ENCODE measurements around the gene GARRE1.
"Not testable (repeated sequence)": the region's sequence is repeated elsewhere in the genome, so short reads cannot be mapped to it uniquely, and the experiment has no call there.

GARRE1 gene

GRCh38 chr19:34254046-34254697 is at the start of gene GARRE1:
Gene GARRE1 (plus strand): TSS chr19:34254554. CDS start chr19:34300474, 45,920 bp downstream.
- Histone ChIP-seq H3K9ac (ENCODE audit: low read depth, low read length) (peak within 1 kb of the TSS; percentile 80), H3K4me1 (ENCODE audit: insufficient read depth, low read length) (peaks cover 21% of the 10 kb centered on the region), H3K27ac (ENCODE audit: low read length) (peak within 1 kb of the TSS; percentile 78), H4K20me1 (ENCODE audit: insufficient read depth, low read length) (no peaks in the 10 kb centered on the region), H3K36me3 (ENCODE audit: insufficient read depth, low read length) (no peaks in the 10 kb centered on the region), H3K4me3 (ENCODE audit: low read depth in 1 of 2, low read length in 2 of 2) (peak within 1 kb of the TSS; percentile 66 to 86), H2AFZ (ENCODE audit: low read depth, low read length) (peak within 1 kb of the TSS; percentile 99), H3K79me2 (ENCODE audit: insufficient read depth, low read length) (peaks cover 16% of the 10 kb centered on the region), H3K9me3 (ENCODE audit: insufficient read depth, low read length, severe bottlenecking) (no peaks in the 10 kb centered on the region), H3K4me2 (ENCODE audit: insufficient read depth, low read length) (peak within 1 kb of the TSS; percentile 97), H3K27me3 (ENCODE audit: insufficient read depth, low read length, poor library complexity) (no peaks in the 10 kb centered on the region)
- DNase-seq: peak; percentile 83
- ATAC-seq (ENCODE audit: insufficient read depth, low read depth): peak; percentile 97
- no peak for TF ChIP-seq EZH2 (IDR thresholded peaks at IDR 0.05; ENCODE audit: borderline replicate concordance, low read depth, low read length, severe bottlenecking)

- not testable (repeated sequence) for H3K27me3 ChIP-seq (ENCODE audit: insufficient read depth, low read length, poor library complexity); H3K4me2 ChIP-seq (ENCODE audit: insufficient read depth, low read length); H3K27ac ChIP-seq (ENCODE audit: low read length); H2AFZ ChIP-seq (ENCODE audit: low read depth, low read length); H3K9me3 ChIP-seq (ENCODE audit: insufficient read depth, low read length, severe bottlenecking); H3K4me1 ChIP-seq (ENCODE audit: insufficient read depth, low read length); ATAC-seq (ENCODE audit: insufficient read depth, low read depth); DNase-seq; H3K4me3 ChIP-seq (ENCODE audit: low read depth in 1 of 2, low read length in 2 of 2); H3K9ac ChIP-seq (ENCODE audit: low read depth, low read length); H3K79me2 ChIP-seq (ENCODE audit: insufficient read depth, low read length)
- H3K36me3 ChIP-seq (ENCODE audit: insufficient read depth, low read length): peaks cover 72% of the 10 kb centered on the region
- peaks cover 22% of the 10 kb centered on the region for H4K20me1 ChIP-seq (ENCODE audit: insufficient read depth, low read length)
These were observed 49.0 kb upstream of the GARRE1 start for GRCh38 chr19:34205324-34205723.

- no peaks in the 10 kb centered on the region; the same call in 1 of the 2 replicates for H3K79me2 ChIP-seq (ENCODE audit: insufficient read depth, low read length)
- DNase-seq (no peak), ATAC-seq (ENCODE audit: insufficient read depth, low read depth) (no peak)
- H3K36me3 ChIP-seq (ENCODE audit: insufficient read depth, low read length): peaks cover 79% of the 10 kb centered on the region
- H3K27me3 ChIP-seq (ENCODE audit: insufficient read depth, low read length, poor library complexity): no peaks in the 10 kb centered on the region
- no peak overlapping the region for H2AFZ ChIP-seq (ENCODE audit: low read depth, low read length)
- TF ChIP-seq CTCF (IDR thresholded peaks at IDR 0.05; ENCODE audit: borderline replicate concordance, extremely low read depth, low read length, poor library complexity, severe bottlenecking): no peak
- TF ChIP-seq EZH2 (IDR thresholded peaks at IDR 0.05; ENCODE audit: borderline replicate concordance, low read depth, low read length, severe bottlenecking): no peak
- no peaks in the 10 kb centered on the region for H3K4me1 ChIP-seq (ENCODE audit: insufficient read depth, low read length)
- H3K4me3 ChIP-seq (ENCODE audit: low read depth in 1 of 2, low read length in 2 of 2): no peak overlapping the region
- no peak overlapping the region for H3K9ac ChIP-seq (ENCODE audit: low read depth, low read length)
- H3K9me3 ChIP-seq (ENCODE audit: insufficient read depth, low read length, severe bottlenecking): no peaks in the 10 kb centered on the region
- no peak overlapping the region for H3K27ac ChIP-seq (ENCODE audit: low read length)
- H4K20me1 ChIP-seq (ENCODE audit: insufficient read depth, low read length): peaks cover 16% of the 10 kb centered on the region
- no peak overlapping the region for H3K4me2 ChIP-seq (ENCODE audit: insufficient read depth, low read length)
These were observed 46.0 kb upstream of the GARRE1 start for GRCh38 chr19:34208291-34208884.

GRCh38 chr19:34209726-34210125 is 44.6 kb upstream of the GARRE1 start:
- no peaks in the 10 kb centered on the region; the same call in 1 of the 2 replicates for H3K79me2 ChIP-seq (ENCODE audit: insufficient read depth, low read length)
- TF ChIP-seq CTCF (IDR thresholded peaks at IDR 0.05; ENCODE audit: borderline replicate concordance, extremely low read depth, low read length, poor library complexity, severe bottlenecking): no peak
- no peak for TF ChIP-seq EZH2 (IDR thresholded peaks at IDR 0.05; ENCODE audit: borderline replicate concordance, low read depth, low read length, severe bottlenecking)
- H3K4me1 ChIP-seq (ENCODE audit: insufficient read depth, low read length): no peaks in the 10 kb centered on the region
- H4K20me1 ChIP-seq (ENCODE audit: insufficient read depth, low read length): peaks cover 22% of the 10 kb centered on the region
- DNase-seq: no peak
- no peak overlapping the region for H3K4me2 ChIP-seq (ENCODE audit: insufficient read depth, low read length)
- no peak overlapping the region for H3K27ac ChIP-seq (ENCODE audit: low read length)
- H3K27me3 ChIP-seq (ENCODE audit: insufficient read depth, low read length, poor library complexity): no peaks in the 10 kb centered on the region
- H3K36me3 ChIP-seq (ENCODE audit: insufficient read depth, low read length): peaks cover 83% of the 10 kb centered on the region
- no peaks in the 10 kb centered on the region for H3K9me3 ChIP-seq (ENCODE audit: insufficient read depth, low read length, severe bottlenecking)
- no peak for ATAC-seq (ENCODE audit: insufficient read depth, low read depth)
- no peak overlapping the region for H3K9ac ChIP-seq (ENCODE audit: low read depth, low read length)
- H3K4me3 ChIP-seq (ENCODE audit: low read depth in 1 of 2, low read length in 2 of 2): no peak overlapping the region
- no peak overlapping the region for H2AFZ ChIP-seq (ENCODE audit: low read depth, low read length)
